HG03565 (cell line): ENCODE measurements around the gene CDH11.

Experiments used
- ATAC-seq: cut with Tn5 transposase; IDR thresholded peaks from one replicate; pipeline ENCODE4 v1.9.1; 2021; ENCODE audit warnings: mild to moderate bottlenecking, moderate library complexity; ENCODE audit not compliant: unreplicated experiment

Gene CDH11

GRCh38 chr16:64982581-64982980, 139.3 kb downstream of the CDH11 start:
- no peak for ATAC-seq

GRCh38 chr16:64981568-64982281, 140.1 kb downstream of the CDH11 start:
- no peak for ATAC-seq

GRCh38 chr16:64977206-64977920, 144.5 kb downstream of the CDH11 start:
- no peak for ATAC-seq

DNA sequence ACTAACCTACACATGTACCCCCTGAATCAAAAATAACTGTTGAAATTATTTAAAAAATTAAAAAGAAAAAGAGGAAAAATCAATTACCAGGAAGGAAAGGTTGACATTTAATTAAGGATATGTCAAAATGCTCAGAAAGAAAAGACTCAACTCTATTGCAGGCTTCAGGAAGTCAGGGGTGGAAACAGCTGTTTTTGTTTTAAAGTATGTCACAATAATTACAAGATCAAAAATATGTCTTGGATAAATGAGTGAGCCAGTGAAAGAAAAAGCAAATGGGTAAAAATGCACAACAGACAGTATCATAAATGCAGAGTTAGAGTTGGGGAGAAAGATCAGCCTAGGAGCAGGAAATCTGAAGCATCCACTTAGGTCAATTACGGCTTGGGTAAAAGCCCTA, 146.0 kb downstream of the CDH11 start:
- no peak for ATAC-seq

- ATAC-seq = no peak
Observed at GRCh38 chr16:64974381-64974780, 147.5 kb downstream of the CDH11 start.

- no peak for ATAC-seq
Observed at GRCh38 chr16:64973171-64973570, 148.7 kb downstream of the CDH11 start.

GRCh38 chr16:64971171-64971570, 150.7 kb downstream of the CDH11 start:
- no peak for ATAC-seq

DNA sequence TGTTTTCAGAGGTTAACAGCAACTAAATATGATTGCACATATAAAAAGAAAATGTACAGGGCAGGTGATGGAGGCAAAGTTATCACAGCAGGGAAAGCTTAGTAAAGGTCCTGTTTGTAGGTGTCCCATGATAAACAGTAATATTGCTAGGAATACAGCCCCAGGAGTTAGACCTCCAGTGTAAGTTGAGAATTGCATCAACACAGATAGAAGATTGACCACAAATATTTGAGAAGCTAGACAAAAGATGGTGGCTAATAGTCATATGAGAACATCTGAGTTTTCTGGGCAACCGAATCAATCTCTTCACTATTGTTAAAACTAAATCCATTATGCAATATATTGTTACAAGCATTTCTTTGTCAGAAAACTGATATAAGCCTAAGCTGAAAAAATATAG, 152.6 kb downstream of the CDH11 start:
- no peak for ATAC-seq

DNA sequence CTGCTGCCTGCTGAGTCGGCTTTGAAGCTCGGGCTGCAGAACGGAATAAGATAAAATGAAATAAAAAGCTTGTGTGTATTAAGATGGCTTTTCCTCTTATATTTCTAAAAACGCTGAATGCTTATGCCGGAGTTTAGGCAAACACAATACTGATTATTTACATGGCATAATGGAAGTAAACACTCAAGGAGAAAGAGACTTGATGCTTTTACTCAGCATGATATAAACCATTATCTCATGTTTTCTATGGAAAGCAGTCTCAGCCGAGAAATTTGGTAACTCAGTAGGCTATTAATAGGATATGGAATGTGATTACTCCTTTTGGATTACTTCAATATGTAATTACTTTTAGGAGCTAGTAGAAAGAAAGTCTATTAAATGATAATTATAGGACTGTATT, 153.3 kb downstream of the CDH11 start:
- ATAC-seq = no peak

DNA sequence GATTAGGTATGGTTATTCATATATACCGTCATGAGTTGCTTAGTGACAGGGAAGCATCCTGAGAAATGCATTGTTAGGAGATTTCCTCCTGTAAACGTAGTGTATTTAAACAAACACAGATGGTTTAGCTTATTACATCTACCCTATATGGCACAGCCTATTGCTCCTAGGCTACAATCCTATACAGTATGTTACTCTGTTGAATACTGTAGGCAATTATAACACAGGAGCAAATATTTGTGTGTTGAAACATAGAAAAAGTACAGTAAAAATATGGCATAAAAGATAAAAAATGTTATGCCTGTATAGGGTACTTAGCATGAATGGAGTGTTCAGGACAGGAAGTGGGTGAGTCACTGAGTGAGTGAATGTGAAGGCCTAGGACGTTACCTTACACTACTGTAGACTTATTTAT, 157.7 kb downstream of the CDH11 start:
- ATAC-seq = no peak

- ATAC-seq = no peak
Observed at GRCh38 chr16:64962786-64963185, 159.1 kb downstream of the CDH11 start.

GRCh38 chr16:64957246-64957645, 164.6 kb downstream of the CDH11 start:
- no peak for ATAC-seq

DNA sequence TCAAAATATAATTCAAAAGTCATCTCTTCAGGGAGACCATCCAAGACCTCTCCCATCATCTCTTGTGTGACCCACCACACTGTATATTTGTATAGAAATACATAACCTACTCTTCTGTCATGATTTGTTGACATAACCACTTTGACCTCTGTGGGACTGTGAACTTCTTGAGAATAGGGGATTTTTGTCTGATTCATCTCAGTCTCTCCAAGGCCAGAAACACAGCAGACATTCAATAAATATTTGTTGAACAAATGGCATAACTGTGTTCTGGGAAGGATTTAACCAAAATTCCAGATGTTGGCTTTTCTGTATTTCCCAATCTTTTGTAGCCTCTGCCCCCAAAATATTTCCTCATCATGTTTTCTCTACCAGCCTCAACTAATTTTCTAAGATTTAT, 169.7 kb downstream of the CDH11 start:
- ATAC-seq = no peak

GRCh38 chr16:64951193-64951592, 170.7 kb downstream of the CDH11 start:
- no peak for ATAC-seq

DNA sequence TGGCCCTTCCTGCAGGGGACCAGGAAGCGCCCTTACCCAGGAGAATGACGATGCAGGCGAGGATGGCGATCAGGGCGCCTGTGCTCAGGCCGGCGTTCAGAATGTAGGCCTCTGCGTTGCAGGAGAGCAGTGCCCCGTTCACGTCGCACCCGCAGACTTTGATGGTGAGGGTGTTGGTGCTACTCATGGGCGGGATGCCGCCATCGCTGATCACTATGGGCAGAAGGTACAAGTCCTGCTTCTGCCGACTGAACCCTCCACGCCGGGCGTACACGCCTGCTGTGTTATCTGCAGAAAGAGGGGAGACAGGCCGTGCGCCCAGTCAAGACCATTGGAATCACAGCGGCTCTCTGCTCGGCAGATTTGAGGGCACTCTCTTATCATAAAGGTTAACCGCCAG, 171.1 kb downstream of the CDH11 start:
- no peak for ATAC-seq

DNA sequence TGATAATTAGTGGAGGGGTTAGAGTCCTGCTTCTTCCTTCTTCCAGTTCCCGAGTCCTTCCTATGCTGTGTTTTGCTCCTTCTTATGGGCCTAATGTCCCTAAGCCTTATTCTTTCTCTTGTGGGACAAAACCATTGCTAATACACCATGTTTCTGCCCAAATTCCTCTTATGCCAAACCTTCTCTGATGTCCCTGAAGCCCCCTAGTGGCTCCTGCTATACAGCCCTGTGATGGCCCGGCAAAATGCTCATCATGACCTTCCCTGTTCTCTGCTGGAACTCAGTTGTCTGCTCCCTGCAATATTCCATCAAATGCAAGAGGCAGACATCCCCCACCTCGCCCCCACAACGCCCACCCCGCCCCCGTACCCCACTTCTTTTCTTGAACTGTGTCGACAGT, 171.6 kb downstream of the CDH11 start:
- no peak for ATAC-seq

GRCh38 chr16:64948056-64948455, 173.8 kb downstream of the CDH11 start:
- no peak for ATAC-seq

DNA sequence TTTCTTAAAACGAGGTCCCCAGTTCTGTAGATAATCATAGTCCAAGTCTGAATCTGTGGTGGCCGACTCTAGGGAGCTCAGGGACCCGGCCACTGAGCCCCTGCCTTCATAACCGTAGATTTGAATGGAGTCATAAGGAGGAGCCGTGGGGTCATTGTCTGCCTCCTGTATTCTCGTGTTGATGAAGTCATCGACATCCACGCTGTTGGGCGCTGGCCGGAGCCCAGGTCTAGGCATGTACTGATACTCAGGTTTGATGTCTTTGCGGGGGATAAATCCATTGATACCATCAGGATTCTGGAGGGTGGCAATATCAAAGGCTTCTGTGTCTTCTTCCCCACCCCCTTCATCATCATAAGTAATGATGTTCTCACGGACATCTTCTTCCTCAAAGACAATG, 174.2 kb downstream of the CDH11 start:
- no peak for ATAC-seq

DNA sequence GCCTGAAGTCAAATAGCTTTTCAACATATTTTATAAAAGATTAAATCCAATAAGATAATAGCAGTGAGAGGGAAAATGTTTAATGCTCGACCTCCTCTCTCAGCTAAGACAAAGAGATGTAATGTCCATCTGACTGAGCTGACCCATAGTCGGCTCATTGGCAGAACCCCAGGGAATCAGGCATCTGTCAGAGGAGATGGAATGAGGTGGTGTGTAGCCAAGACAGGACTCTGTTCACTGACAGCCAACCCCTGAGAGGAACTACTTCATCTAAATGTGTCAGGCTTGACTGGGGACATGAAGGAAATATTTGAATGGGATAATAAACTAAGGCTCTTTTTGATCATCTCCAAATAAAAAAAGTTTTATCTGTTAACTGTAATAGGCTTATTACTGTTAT, 188.0 kb downstream of the CDH11 start:
- no peak for ATAC-seq

DNA sequence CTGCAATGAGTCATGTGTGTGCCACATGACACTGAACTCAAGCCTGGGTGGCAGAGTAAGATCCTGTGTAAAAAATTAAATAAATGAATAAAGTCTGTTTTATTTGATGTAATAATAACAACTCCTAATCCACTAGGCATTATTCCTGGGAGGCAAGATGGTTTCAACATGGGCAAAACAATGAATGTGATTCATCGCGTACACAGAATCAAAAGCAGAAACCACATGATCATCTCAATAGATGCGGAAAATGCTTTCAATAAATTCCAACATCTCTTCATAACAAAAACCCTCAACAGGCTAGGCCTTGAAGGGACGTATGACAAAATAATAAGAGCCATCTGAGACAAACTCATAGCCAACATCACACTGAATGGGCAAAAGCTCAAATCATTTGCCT, 195.4 kb downstream of the CDH11 start:
- no peak for ATAC-seq

- no peak for ATAC-seq
Observed at GRCh38 chr16:64925166-64925565, 196.7 kb downstream of the CDH11 start.

- ATAC-seq = no peak
Observed at GRCh38 chr16:64924086-64924485, 197.8 kb downstream of the CDH11 start.
